ENCODE measurements around the gene TMEM175.
"Not testable (repeated sequence)": the region's sequence is repeated elsewhere in the genome, so short reads cannot be mapped to it uniquely, and the experiment has no call there.

TMEM175 gene

DNA sequence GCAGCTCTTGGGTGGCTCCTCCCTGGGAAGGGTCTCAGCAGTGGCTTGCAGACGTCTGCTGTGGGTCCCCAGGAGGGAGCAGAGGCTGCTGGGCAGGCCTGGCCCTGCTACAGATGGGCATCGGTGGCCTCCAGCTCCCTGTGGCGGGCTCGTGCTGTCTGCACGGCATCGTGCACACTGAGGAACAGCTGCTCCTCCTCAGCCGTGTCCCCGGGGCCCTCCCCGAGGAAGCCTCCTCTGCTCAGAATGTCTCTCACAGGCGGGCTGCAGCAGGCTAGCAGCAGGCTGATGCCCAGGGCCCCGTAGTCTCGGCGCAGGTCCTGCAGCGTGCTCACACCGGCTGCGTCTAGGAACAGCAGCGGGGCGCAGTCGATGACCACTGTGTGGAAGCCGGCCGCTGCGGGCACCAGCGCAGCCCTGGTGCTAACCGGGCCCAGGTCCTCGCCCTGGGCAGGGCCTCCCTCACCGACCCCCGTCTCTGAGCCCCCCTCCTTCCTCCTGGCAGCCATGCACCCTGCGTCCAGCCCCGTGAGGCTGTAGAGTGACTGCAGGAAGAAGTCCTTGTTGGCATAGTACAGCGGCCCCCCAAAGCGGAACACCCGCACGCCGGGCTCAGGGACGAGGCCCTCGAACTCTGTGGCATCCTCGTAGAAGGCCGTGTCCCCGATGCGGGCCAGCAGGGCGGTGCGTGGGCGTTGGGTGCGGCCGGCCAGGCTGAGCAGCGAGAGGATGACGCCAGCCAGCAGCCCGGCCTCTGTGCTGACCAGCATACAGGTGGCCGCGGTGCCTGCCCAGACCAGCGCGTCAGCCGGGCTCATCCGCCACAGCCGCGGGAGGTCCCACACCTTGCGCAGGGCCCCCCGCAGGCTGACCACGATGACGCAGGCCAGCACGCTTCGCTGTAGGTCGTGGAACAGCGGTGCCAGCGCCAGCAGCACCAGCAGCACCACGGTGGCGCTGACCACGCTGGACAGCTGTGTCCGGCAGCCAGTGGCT lies 56.8 kb downstream of the TMEM175 start:
- DNase-seq (ENCODE audit: low read depth in 2 of 2) = no peak

DNA sequence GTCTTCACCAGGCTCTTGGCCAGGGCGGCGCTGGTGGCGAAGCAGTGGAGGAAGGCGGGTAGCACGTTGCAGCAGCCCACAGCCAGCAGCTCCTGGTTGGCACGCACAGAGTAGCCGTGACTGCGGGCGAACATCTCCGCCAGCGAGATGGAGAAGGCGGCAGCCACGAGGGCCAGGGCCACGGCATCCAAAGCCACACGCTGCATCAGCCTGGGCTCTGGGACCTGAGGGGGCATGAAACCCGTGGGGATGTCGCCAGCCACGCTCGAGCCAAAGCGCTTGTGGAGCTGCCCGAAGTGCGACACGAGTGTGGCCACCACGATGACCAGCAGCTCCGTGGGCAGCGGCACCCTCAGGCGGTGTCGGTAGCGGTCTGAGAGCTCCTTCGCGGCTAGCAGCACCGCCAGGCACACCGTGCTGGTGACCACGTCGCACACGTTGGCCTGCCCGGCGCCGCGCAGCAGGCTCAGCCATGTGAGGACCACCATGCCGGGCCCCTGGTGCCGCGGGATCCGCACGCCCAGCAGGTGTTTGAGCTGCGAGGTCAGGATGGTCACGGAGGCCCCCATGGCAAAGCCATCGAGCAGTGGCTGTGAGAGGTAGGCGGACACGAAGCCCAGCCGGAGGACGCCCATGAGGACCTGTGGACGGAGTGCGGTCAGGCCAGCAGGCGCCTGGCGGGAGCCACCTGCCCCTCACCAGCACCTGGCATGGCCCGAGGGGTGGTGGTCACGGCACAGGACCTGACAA lies 57.6 kb downstream of the TMEM175 start:
- no peak for DNase-seq (ENCODE audit: low read depth in 2 of 2)

DNA sequence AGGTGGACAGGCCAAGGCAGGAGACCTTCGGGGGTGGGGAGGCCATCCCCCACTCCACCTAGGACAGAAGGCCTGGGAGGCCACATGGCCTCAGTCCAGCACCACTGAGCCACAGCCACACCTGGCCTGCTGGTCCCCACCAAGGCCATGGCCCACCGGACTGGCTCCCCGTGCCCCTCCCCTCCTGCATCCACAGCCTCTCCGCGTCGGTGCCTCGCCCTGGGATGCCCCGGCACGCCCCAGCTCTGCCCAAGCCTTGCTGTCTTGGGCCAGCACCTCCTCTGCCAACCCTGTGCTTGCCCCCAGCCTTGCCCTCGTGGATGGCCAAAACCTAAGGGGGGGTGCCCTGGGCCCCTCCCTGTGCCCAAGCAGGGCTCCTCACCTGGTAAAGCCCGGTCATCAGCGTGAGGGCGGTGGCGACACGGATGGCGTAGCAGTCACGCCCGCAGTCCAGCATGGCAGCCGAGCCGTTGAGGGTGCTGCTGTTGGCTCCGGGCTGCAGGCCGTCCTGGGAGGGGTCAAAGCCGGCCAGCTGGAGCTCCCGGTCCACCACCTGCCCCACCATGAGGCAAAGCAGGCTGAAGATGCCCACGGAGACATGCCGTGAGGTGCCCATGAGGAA lies 58.6 kb downstream of the TMEM175 start:
- no peak for DNase-seq (ENCODE audit: low read depth in 2 of 2)

DNA sequence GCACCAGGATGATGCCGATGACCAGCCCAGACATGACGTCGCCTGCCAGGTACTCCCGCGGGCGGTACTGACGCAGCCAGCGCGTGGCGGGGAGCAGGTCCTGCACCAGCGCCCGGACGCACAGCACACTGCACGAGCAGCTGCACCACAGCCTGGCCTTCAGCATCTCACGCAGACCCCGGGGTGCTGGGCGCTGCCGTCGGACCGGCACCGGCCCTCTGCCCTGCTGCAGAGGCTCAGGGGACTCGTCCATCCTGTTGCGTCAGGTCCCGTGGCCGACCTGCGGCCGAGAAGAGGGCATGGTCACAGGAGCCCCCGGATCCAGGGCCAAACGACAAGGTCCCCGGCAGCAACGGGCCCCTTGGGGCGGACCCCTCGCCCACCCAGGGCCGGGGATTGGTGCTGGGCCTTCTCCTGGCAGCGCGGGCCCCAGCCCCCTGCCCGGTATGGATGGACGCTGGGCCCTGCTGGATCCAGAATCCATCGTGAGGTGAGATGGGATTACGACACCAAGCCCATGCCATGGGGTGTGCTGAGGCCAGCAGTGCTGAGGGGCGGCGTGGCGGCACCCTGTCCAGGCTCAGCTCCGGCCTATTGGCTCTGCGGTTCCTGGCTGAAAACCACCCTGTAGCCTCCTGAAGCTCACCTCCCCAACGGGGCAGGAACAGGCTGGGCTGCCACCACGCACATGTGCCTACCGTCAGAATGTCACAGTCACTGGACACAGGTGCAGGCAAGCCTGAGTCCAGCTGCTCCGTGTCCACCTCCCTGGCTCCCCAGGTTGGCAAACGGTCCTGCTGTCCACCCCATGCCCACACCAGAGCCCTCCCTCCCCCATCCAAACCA lies 59.4 kb downstream of the TMEM175 start:
- DNase-seq (ENCODE audit: low read depth in 2 of 2) = no peak

DNA sequence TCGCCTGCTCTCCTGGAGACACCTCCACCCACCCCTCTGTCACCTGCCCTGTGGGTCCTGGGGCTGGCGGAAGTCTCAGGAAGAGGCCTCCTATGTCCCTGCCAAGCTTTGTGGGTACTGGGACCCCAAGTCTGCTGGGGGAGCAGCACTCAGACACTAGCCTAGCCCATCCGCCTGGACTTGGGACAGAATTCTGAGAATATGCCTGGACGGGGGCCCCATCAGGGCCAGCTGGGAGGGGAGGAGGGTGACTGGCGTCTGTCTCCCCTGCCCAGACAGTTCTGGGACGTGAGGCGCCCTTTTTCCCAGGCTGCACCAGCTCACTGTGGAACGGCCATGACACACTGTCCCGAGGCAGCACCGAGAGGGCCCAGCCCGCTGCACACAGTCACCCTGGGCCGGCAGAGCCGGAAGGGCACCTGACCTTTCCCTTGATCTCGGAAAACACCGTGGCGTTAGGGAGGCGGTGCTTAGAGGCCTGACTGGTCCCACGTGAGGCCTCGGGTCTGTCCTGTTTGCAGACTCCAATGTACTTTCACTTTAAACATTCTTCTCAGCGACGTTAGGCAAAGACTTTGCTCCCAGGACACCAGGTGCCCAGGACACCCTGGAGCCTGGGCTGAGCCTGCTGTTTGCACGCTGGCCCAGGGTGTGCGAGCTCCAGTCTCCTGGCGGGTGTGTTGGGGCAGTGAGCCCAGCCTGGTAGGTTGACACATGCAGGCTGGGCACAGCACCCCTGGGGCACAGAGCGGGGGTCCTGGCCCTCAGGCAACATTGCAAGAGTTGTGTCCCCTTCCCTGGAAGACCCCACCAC lies 60.2 kb downstream of the TMEM175 start:
- DNase-seq (ENCODE audit: low read depth in 2 of 2) = no peak

DNA sequence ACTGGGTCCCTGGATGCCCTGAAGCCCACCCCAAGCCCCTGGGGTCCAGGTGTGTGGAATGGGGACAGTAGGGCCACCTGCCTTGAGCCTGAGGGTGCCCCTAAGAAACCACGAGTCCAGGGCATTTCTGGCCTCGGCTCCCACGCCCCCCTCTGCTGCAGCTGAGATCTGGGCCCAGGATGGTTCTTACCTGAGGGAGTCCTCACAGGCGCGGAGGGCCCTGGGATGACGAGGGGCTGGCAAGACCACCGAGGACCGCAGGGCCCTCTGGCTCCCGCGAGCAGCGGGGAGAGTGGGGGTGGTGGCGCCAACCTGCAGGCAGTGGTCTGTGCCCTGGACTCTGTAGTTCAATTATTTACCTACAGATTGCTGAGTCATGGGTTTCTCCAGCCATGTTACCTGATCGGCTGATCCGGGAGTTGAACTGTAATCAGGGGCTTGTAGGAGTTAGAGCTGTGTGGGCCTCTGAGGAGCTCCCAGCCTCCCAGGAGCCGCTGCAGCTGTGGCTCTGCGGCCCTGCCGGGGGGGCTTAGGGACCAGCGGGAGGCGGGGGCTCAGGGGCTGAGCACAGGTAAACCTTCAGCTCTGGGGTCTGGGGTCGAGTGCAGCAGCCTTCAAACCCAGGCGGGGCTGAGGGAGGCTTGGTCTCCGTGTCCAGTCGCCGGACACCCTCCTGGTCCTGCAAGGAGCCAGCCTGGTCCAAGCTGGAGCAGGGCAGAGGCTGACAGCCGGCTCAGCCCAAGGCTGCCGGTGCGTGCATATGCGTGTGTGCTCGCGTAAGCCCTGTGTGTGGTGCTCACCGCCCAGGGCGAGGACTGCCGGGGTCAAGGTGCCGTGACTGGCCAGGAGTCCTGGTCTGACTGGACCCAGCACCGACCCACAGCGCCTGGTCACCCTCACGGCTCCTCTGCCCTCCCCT lies 61.1 kb downstream of the TMEM175 start, which contains the start of gene SLC26A1:
SLC26A1 (minus strand) TSS at position 294 of the 919 bp plus-strand sequence. CDS start 1,701 bp downstream, outside the sequence.
- no peak for DNase-seq (ENCODE audit: low read depth in 2 of 2)

DNA sequence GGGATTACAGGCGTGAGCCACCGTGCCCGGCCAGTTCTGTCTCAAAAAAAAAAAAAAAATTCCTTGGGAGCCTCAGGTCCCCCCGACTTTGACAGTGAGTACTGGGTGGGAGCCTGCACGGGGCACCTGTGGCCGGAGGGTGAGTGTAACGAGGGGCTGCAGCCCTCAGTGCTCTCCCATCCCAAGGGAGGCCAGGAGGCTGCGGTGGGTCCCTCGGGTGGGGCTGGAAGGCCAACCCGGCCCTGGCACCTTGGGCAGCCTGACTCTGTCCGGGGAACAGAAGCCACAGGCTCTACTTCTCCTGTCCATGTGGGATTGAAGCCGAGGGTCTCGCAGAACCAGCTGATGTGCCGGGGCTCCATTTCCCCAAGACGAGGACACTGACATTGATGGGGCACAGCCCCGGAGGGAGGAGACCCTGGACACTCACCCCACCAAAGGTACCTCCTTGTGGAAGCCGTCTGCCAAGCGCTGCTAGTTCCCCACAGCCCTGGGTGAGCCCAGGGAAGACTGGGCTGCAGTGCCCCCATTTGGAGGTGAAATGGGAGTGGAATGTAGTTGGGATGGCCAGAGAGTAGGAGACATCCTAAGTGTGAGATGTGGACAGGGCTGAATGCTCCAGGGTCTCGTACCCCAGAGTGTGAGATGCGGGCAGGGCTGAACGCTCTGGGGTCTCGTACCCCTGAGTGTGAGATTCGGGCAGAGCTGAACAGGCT lies 63.2 kb downstream of the TMEM175 start:
- no peak for DNase-seq (ENCODE audit: low read depth in 2 of 2)

DNA sequence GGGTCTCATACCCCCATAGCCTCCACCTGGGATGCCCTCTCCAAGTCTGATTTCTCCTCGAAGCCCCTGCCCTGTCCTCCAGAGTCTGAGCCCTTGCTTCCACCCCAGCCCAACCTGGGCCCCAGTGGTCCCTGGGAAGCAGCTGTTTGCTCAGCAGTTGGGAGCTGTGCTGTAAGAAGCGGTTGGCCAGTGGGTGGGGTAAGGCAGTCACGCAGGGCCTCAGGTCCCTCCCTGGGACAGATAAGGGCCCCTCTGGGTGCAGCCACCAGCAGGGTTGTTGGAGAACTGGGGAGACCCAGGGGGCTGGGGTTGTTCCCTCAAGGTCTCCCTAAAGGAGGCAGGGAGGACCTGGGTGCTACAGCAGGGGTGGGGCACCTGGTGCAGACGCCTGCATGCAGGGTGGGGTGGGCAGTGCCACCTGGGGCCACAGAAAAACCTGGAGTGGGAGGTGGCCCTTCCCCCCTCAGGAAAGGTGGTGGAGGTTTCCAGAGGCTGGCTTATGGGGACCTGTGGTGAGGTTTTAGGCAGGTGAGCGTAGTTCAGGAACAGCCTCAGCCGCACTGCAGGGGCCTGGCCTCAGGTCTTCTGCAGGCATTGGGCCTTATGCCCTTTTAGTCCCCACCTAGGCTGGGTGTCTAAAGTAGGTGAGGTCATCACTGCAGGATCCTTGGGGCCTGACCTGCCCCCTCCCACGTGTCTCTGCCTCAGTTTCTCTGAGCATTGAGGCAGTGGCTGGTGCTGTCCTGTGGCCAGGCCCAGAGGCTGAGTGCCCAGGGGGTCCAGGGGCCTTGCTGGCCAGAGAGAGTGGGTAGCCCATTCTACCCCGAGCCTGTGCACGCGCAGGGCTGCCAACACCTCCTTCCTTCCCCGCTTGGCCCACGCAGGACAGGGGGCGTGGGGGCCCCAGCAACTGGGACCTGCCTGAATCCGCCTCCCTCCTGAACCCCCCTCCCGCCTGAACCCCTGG lies 64.1 kb downstream of the TMEM175 start:
- no peak for DNase-seq (ENCODE audit: low read depth in 2 of 2)

DNA sequence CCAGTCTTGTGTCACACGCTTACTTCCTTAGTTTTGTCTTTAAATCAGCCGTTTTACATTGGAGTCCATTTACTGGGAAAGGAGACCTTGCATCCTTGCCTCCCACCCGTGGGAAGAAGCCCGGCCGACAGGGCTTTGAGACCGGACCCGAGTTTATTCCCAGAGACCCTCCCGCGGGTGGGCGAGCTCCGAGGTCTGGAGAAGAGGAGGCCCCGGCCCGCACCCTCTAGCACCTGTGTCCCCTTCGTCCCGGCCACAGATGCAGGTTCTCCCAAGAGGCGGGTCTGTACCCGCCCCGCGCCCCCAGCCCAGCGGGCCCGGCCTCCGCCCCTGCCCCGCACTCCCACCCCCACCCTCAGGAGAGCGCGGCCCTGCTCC lies 64.7 kb downstream of the TMEM175 start:
- no peak for DNase-seq (ENCODE audit: low read depth in 2 of 2)

DNA sequence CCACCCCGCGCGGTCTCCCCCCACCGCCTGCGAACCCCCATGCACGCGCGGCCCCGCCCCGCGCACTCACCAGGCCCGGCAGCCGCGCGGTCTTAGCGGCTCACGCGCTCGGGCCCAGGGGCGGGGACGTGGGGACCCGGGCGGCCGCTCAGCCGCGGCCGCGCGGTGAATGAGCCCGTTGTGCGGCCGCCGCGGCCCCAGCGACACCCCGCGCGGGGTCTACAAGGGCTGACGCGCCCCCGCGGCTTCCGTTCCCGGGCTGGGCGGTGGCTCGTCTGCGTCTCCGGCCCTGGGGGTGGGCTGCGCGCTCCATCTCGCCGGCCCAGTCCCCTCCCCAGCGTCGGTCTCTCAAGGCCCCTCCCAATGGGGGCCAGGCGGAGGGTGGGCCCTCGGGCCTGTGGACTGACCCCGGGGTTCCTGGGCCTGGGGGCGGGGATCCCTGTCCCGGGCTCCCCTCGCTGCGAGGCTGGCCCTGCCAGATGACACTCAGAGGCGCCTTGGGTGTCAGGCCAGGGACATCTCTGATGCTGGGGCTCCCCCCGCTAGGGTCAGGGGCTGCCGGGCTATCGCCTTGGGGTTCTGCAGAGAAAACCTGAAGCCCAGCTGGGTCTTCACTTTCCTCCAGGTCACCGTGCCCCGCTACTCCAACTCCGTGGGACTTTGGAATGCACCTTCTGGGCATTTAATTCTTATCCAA lies 65.3 kb downstream of the TMEM175 start:
- DNase-seq (ENCODE audit: low read depth in 2 of 2) = no peak

DNA sequence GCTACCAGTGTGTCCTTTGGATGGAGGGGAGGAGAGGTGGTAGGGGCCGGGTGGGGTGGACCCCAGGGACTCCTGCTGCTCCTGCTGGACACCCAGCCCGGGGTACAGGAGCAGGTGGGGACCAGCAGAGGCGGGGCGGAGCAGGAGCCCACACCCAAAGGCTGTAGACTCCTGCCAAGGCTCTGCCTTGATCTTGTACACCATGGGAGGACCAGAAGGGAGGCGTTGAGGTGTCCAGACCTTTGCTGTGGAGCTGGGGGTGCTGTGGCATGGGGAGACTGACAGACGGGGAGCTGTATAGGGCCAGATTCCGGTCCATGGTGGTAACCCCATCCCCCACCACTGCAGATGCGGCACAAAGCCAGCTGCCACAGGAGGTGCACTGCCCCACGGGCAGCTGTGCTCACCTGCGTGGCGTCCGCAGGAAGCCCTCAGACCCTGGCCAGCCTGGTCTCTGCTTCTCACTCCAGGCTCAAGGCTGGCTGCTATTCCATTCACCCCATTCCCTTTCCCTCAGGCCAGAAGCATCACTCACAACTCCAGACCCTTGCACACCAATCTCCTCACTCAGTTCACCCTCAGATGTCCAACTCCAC lies 65.9 kb downstream of the TMEM175 start:
- no peak for DNase-seq (ENCODE audit: low read depth in 2 of 2)

DNA sequence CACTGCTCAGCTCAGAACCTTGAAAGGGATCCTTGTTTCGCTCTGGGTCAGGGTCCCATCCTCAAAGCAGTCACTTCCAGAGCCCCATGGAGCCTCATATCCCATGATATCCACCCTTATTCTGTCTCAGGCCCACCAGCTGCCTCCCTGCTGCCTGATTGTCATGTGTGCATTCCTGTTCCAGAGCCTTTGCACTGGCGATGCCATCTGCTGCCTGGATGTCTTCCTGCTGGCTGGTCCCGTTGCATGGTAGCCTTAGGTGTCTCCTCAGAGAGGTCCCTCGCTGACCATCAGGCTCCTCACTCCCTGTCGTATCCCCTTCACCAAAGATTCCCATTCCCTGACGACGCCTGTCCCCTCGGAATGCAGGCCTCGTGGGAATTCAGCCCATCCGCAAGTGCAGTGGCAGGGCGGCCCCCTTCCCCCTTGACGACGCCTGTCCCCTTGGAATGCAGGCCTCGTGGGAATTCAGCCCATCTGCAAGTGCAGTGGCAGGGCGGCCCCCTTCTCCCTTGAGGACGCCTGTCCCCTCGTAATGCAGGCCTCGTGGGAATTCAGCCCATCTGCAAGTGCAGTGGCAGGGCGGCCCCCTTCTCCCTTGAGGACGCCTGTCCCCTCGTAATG lies 67.1 kb downstream of the TMEM175 start:
- not testable (repeated sequence) for DNase-seq (ENCODE audit: low read depth in 2 of 2)

DNA sequence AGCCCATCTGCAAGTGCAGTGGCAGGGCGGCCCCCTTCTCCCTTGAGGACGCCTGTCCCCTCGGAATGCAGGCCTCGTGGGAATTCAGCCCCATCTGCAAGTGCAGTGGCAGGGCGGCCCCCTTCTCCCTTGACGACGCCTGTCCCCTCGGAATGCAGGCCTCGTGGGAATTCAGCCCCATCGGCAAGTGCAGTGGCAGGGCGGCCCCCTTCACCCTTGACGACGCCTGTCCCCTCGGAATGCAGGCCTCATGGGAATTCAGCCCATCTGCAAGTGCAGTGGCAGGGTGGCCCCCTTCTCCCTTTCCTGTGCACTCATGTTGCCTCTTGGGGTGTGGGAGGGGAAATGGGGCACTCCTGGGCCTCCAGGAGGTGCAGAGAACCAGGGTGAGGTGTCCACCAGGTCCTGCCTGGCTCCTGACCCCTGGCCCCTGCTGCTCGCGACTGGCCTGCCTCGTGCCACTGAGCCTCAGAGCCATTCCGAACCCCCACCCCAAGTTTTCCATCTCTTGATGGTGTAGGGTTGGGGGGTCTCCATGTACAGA lies 67.7 kb downstream of the TMEM175 start:
- no peak for DNase-seq (ENCODE audit: low read depth in 2 of 2)

DNA sequence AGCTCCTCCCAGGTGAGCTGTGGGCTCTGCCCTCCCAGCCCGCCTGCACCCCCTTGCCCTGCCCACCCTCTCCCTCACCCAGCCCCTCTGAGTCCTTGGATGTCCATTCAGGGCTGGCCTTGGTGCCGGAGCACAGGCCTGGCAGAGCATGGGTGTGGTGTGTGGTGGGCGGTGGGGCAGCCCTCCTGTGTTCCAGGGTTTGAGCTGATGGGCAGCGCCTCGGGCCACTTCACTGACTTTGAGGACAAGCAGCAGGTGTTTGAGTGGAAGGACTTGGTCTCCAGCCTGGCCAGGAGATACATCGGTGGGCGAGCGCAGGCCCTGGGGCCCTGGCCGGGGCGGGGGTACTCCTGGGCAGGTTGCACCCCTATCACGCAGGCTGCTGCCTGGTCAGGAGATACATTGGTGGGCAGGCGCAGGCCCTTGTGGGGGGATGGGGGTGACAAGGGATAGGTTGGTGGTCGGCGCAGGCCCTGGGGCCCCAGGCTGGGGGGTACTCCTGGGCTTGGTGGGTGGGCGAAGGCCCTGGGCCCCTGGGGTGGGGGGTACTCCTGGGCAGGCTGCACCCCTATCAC lies 68.5 kb downstream of the TMEM175 start:
- no peak for DNase-seq (ENCODE audit: low read depth in 2 of 2)

DNA sequence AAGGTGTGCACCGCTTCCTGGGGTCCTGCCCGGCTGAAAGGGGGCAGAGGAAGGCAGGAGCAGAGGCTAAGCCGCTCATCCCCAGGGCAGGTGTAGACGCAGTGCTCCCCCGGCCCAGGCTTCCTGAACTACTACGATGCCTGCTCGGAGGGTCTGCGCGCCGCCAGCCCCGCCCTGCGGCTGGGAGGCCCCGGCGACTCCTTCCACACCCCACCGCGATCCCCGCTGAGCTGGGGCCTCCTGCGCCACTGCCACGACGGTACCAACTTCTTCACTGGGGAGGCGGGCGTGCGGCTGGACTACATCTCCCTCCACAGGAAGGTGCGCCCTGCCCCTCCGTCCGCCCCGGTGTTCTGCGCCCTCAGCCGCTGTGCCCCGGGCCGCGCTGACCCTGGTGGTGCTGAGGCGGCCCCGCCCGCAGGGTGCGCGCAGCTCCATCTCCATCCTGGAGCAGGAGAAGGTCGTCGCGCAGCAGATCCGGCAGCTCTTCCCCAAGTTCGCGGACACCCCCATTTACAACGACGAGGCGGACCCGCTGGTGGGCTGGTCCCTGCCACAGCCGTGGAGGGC lies 69.4 kb downstream of the TMEM175 start:
- DNase-seq (ENCODE audit: low read depth in 2 of 2) = no peak

Measured in stimulated activated CD8-positive, alpha-beta memory T cell treated with anti-CD3 and anti-CD28 coated beads, Interleukin-7, amount 100 ng/mL, for 4 hours (primary cell).